GM12878 (cell line): ENCODE data around the gene OPCML. TPM values are rescaled to one million over a fixed set of nuclear protein-coding genes. Genes with fewer than 3 reads are reported as not detected.

Experiments used
- ATAC-seq: fragments of 200-7000 bp; cut with Tn5 transposase; 3 replicates; pipeline ENCODE4 v1.9.1; 2020; ENCODE audit warnings: mild to moderate bottlenecking, moderate library complexity
- BruUV-seq: library from RNA; stranded (reverse); fragments of 400-500 nt; replicated peaks from 2 replicates; lab custom pipeline; 2021; lab: Mats Ljungman, UMichigan
- CTCF ChIA-PET: fragments of 300-600 bp; sonication (Branson Sonifier 250); formaldehyde crosslinking; extraction: SDS; loops from one replicate; lab custom pipeline; 2021; ENCODE audit warnings: inconsistent platforms; lab: Yijun Ruan, JAX
- POLR2A ChIA-PET: fragments of 350-600 bp; formaldehyde crosslinking; extraction: SDS; loops from one replicate; lab custom pipeline; 2021; ENCODE audit warnings: inconsistent platforms; lab: Charles Lee
- RAD21 ChIA-PET: fragments of 300-600 bp; sonication (Branson Sonifier 250); formaldehyde crosslinking; loops from one replicate; lab custom pipeline; 2023; ENCODE audit warnings: antibody characterized with exemption; ENCODE audit not compliant: unreplicated experiment; lab: Charles Lee
- SMC1A ChIA-PET: fragments of 300-600 bp; sonication (Branson Sonifier 250); formaldehyde crosslinking; loops from one replicate; lab custom pipeline; 2023; ENCODE audit not compliant: unreplicated experiment, uncharacterized antibody; lab: Charles Lee
- DNase-seq: peaks from one replicate; pipeline ENCODE4 v3.0.0-alpha.2; 2011; ENCODE audit warnings: low read depth, low spot score
- FAIRE-seq: peaks from 3 replicates; lab custom pipeline; 2011; peaks lifted over from hg19 to GRCh38; lab: Jason Lieb, UNC
- H2AFZ ChIP-seq: 2 replicates; pipeline ENCODE4 v1.6.0; 2011; ENCODE audit warnings: low read depth, low read length, control low read depth; ENCODE audit not compliant: control insufficient read depth
- H3K27ac ChIP-seq: 2 replicates; pipeline ENCODE4 v1.5.1; 2011; ENCODE audit warnings: control low read depth; ENCODE audit not compliant: control insufficient read depth, insufficient read depth
- H3K27me3 ChIP-seq, 2 experiments: replicated peaks in 1 of 2; 2 replicates each; pipeline versions ENCODE4 v1.6.0 to v1.6.1; 2011; ENCODE audit warnings: low read length in 1 of 2; ENCODE audit not compliant: control insufficient read depth in 2 of 2, insufficient read depth in 2 of 2
- H3K36me3 ChIP-seq, 2 experiments: 2 replicates each; pipeline ENCODE4 v1.5.1; 2011; ENCODE audit warnings: low read length in 1 of 2; ENCODE audit not compliant: control insufficient read depth in 2 of 2, insufficient read depth in 2 of 2
- H3K4me1 ChIP-seq: 2 replicates; pipeline ENCODE4 v1.6.1; 2011; ENCODE audit warnings: mild to moderate bottlenecking, low read length, moderate library complexity, mixed read lengths; ENCODE audit not compliant: control insufficient read depth, insufficient read depth
- H3K4me2 ChIP-seq: 2 replicates; pipeline ENCODE4 v1.6.0; 2011; ENCODE audit warnings: control low read depth; ENCODE audit not compliant: control insufficient read depth, insufficient read depth
- H3K4me3 ChIP-seq: fragments of 200-600 bp; sonication (generic); 2 replicates; pipeline ENCODE4 v1.5.1; 2016
- H3K79me2 ChIP-seq: 2 replicates; pipeline ENCODE4 v1.6.0; 2011; ENCODE audit warnings: low read length; ENCODE audit not compliant: control insufficient read depth, insufficient read depth
- H3K9ac ChIP-seq: 2 replicates; pipeline ENCODE4 v1.8.0; 2011; ENCODE audit warnings: low read length, control low read depth, mixed read lengths; ENCODE audit not compliant: control insufficient read depth, insufficient read depth
- H3K9me3 ChIP-seq: replicated peaks from 3 replicates; pipeline ENCODE4 v1.5.1; 2011; ENCODE audit warnings: mild to moderate bottlenecking, low read length; ENCODE audit not compliant: control insufficient read depth, insufficient read depth
- H4K20me1 ChIP-seq: 2 replicates; pipeline ENCODE4 v1.6.0; 2011; ENCODE audit not compliant: control insufficient read depth, insufficient read depth
- BRCA1 ChIP-seq: IDR thresholded peaks from 2 replicates; pipeline ENCODE4 v1.6.1; 2011; ENCODE audit warnings: low read depth, low read length, improper control_type of control experiment
- CBFB ChIP-seq: IDR thresholded peaks from 2 replicates; pipeline ENCODE4 v1.6.1; 2016; ENCODE audit warnings: antibody characterized with exemption, low read depth
- CEBPB ChIP-seq, 2 experiments: fragments of 150-350 bp in 1 of 2; IDR thresholded peaks; 2 replicates each; pipeline ENCODE4 v1.6.1; 2012 to 2014; ENCODE audit warnings: low read depth in 2 of 2, low read length in 2 of 2, borderline replicate concordance in 1 of 2, inconsistent platforms in 1 of 2
- CHD1 ChIP-seq: IDR thresholded peaks from 2 replicates; pipeline ENCODE4 v1.6.1; 2012; ENCODE audit warnings: low read depth, low read length, improper control_type of control experiment
- CHD4 ChIP-seq: fragments of 200-600 bp; sonication (generic); IDR thresholded peaks from 2 replicates; pipeline ENCODE4 v1.6.1; 2016; ENCODE audit warnings: mild to moderate bottlenecking
- MEF2A ChIP-seq: IDR thresholded peaks from 2 replicates; pipeline ENCODE4 v1.6.1; 2011; ENCODE audit warnings: low read depth, mild to moderate bottlenecking, low read length, moderate library complexity; ENCODE audit not compliant: insufficient read depth
- MEF2B ChIP-seq: fragments of 450-650 bp; IDR thresholded peaks from 2 replicates; pipeline ENCODE4 v1.6.1; 2018; ENCODE audit warnings: mild to moderate bottlenecking, moderate library complexity; ENCODE audit not compliant: partially characterized antibody, poor library complexity, severe bottlenecking
- NFYB ChIP-seq: IDR thresholded peaks from 2 replicates; pipeline ENCODE4 v1.6.1; 2011; ENCODE audit warnings: low read depth, mild to moderate bottlenecking, low read length, improper control_type of control experiment, moderate library complexity; ENCODE audit not compliant: insufficient read depth
- NR2F1 ChIP-seq: fragments of 450-650 bp; conservative IDR thresholded peaks from 2 replicates; pipeline ENCODE4 v1.6.1; 2017; ENCODE audit warnings: mild to moderate bottlenecking
- RAD21 ChIP-seq: IDR thresholded peaks from 2 replicates; pipeline ENCODE4 v1.6.1; 2011; ENCODE audit warnings: mild to moderate bottlenecking, low read depth, low read length, moderate library complexity; ENCODE audit not compliant: insufficient read depth
- RBBP5 ChIP-seq: fragments of 200-600 bp; sonication (generic); conservative IDR thresholded peaks from 2 replicates; pipeline ENCODE4 v1.6.1; 2016
- SMC3 ChIP-seq: IDR thresholded peaks from 2 replicates; pipeline ENCODE4 v1.6.1; 2011; ENCODE audit warnings: low read length, improper control_type of control experiment, borderline replicate concordance
- SPI1 ChIP-seq: IDR thresholded peaks from 2 replicates; pipeline ENCODE4 v1.6.1; 2011; ENCODE audit warnings: low read depth, mild to moderate bottlenecking, low read length, moderate library complexity, borderline replicate concordance; ENCODE audit not compliant: insufficient read depth
- TAF1 ChIP-seq: IDR thresholded peaks from 2 replicates; pipeline ENCODE4 v1.6.1; 2011; ENCODE audit warnings: mild to moderate bottlenecking, low read depth, low read length, borderline replicate concordance
- TARDBP ChIP-seq: IDR thresholded peaks from 2 replicates; pipeline ENCODE4 v1.6.1; 2016; ENCODE audit warnings: borderline replicate concordance
- TBL1XR1 ChIP-seq: IDR thresholded peaks from 2 replicates; pipeline ENCODE4 v1.6.1; 2012; ENCODE audit warnings: low read depth, low read length, improper control_type of control experiment
- TCF12 ChIP-seq: IDR thresholded peaks from 2 replicates; pipeline ENCODE4 v1.6.1; 2011; ENCODE audit warnings: low read depth, mild to moderate bottlenecking, low read length
- TCF7 ChIP-seq: IDR thresholded peaks from 2 replicates; pipeline ENCODE4 v1.6.1; 2014; ENCODE audit warnings: antibody characterized with exemption, borderline replicate concordance
- WRNIP1 ChIP-seq: IDR thresholded peaks from 2 replicates; pipeline ENCODE4 v1.6.1; 2011; ENCODE audit warnings: low read depth, low read length, improper control_type of control experiment, borderline replicate concordance
- WGBS: methylation state at CpG from one replicate; pipeline ENCODE4 v1.1.6; 2016; ENCODE audit warnings: low lambda C conversion rate; ENCODE audit not compliant: insufficient replicate concordance, insufficient coverage; ENCODE audit errors: missing lambda C conversion rate; 5-methylcytosine and 5-hydroxymethylcytosine counted together
- in situ Hi-C: fragments of 300-500 bp; cut with MboI; formaldehyde crosslinking; loops from 9 replicates; pipeline ENCODE4 v1.14.3; 2018; ENCODE audit warnings: mixed read lengths
- intact Hi-C: fragments of 100-400 bp; cut with micrococcal nuclease; formaldehyde crosslinking; loops from one replicate; pipeline ENCODE4 v1.14.2; 2022; ENCODE audit not compliant: unreplicated experiment
- polyA plus RNA-seq, 11 experiments: library from polyadenylated mRNA; depleted of rRNA in 4 of 11; unstranded in 6 of 11; stranded (reverse) in 5 of 11; fragments of >200 nt; fragmentation: Nextera tagmentation in 4 of 11; fragmentation: Illumina TruSeq in 1 of 11; extraction: Ambion mirVana in 4 of 11; extraction: Trizol in 1 of 11; gene quantifications; 1 replicate in 1 of 11; 2 replicates in 10 of 11; pipeline versions ENCODE4 v1.2.1 to v1.2.3, GENCODE V29; 2011 to 2016; ENCODE audit warnings: inconsistent platforms in 2 of 11, missing spikeins in 2 of 11, low read depth in 1 of 11
- total RNA-seq, 4 experiments: library from RNA; depleted of rRNA in 3 of 4; stranded (reverse); fragments of >200 nt in 3 of 4; fragmentation: Illumina TruSeq in 1 of 4; extraction: Trizol in 1 of 4; gene quantifications; 2 replicates each; pipeline versions ENCODE4 v1.2.1 to v1.2.3, GENCODE V29; 2013 to 2021
- TF ChIP-seq, protein P1 (sequence below): IDR thresholded peaks from 2 replicates; pipeline ENCODE4 v1.6.1; 2011; ENCODE audit warnings: borderline replicate concordance, low read depth, mild to moderate bottlenecking, moderate library complexity, mixed read lengths, low read length; ENCODE audit not compliant: insufficient read depth; ENCODE audit errors: extremely low read length

The OPCML gene
- total and polyA plus RNA-seq, 10 of the 15 experiments (the other 5 are each of a cell fraction or from before 2014, with no cell fraction given): 0.84 TPM; not detected in 9

DNA sequence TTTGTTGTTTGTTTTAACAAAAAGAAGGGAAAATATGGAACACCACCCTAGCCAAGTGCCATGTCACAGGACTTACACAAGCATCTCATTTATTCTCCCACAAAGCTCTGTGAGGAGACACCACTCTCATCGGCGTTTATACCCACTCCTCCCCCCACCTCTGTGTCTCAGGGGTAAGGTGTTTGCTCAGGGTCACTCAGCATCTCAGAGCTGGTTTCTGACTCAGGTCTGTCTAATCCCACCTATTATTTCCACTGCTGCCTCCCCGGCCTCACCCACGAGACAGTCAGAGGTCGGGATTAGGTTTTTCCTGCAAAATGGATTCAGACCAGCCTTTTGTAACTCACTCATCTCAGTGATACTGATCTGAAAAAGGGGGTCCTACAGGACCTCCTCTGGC lies 786.0 kb downstream of the OPCML start:
- no peaks in the 10 kb centered on the region for H3K4me1 ChIP-seq
- POLR2A ChIA-PET: no interaction called here
- TF ChIP-seq MEF2B (no peak), CHD4 (no peak), RBBP5 (no peak), SMC3 (no peak), MEF2A (no peak), TCF12 (no peak), TBL1XR1 (no peak), TAF1 (no peak), NFYB (no peak), TCF7 (no peak), CEBPB (IDR thresholded peaks at IDR 0.05; ENCODE audit: borderline replicate concordance in 1 of 2, low read depth in 2 of 2, low read length in 2 of 2) (no peak), CBFB (no peak), CHD1 (no peak), NR2F1 (no peak), TARDBP (no peak), SPI1 (no peak), BRCA1 (no peak), WRNIP1 (no peak), RAD21 (no peak)
- TF ChIP-seq, protein P1, sequence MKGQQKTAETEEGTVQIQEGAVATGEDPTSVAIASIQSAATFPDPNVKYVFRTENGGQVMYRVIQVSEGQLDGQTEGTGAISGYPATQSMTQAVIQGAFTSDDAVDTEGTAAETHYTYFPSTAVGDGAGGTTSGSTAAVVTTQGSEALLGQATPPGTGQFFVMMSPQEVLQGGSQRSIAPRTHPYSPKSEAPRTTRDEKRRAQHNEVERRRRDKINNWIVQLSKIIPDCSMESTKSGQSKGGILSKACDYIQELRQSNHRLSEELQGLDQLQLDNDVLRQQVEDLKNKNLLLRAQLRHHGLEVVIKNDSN: no peak
- no peak overlapping the region for H2AFZ ChIP-seq
- CTCF ChIA-PET: no interaction called here
- no peak for DNase-seq
- H3K9ac ChIP-seq: no peak overlapping the region
- intact Hi-C loops: no loop called here
- no peaks in the 10 kb centered on the region for H3K79me2 ChIP-seq
- SMC1A ChIA-PET: no interaction called here
- H3K27me3 ChIP-seq: no peaks in the 10 kb centered on the region; a peak in 1 of 4 replicates
- 49% methylated on average over 5 of the region's 5 CpGs for WGBS
- H4K20me1 ChIP-seq: no peaks in the 10 kb centered on the region
- BruUV-seq: no TSS peak
- H3K36me3 ChIP-seq: no peaks in the 10 kb centered on the region
- no peaks in the 10 kb centered on the region for H3K9me3 ChIP-seq
- RAD21 ChIA-PET: no interaction called here
- no peak overlapping the region for H3K4me2 ChIP-seq
- no peak overlapping the region for H3K4me3 ChIP-seq
- in situ Hi-C loops: no loop called here
- no peak for ATAC-seq
- no peak overlapping the region for H3K27ac ChIP-seq
- no peak for FAIRE-seq
